GM12865 (cell line): ENCODE measurements around the gene CCNF.
"Not testable (repeated sequence)": the region's sequence is repeated elsewhere in the genome, so short reads cannot be mapped to it uniquely, and the experiment has no call there.

Experiments
- DNase-seq: peaks from one replicate; pipeline ENCODE4 v3.0.0; 2010; ENCODE audit warnings: low read depth
- H3K4me3 ChIP-seq: 2 replicates; pipeline ENCODE4 v1.5.1; 2011; ENCODE audit warnings: mild to moderate bottlenecking, low read depth, low read length, control low read depth
- TF ChIP-seq, protein P1 (sequence below): IDR thresholded peaks from 2 replicates; pipeline ENCODE4 v1.5.1; 2011; ENCODE audit warnings: low read length, control low read depth, low read depth, inconsistent platforms; ENCODE audit not compliant: insufficient read depth; ENCODE audit errors: missing control alignments

CCNF gene, protein sequence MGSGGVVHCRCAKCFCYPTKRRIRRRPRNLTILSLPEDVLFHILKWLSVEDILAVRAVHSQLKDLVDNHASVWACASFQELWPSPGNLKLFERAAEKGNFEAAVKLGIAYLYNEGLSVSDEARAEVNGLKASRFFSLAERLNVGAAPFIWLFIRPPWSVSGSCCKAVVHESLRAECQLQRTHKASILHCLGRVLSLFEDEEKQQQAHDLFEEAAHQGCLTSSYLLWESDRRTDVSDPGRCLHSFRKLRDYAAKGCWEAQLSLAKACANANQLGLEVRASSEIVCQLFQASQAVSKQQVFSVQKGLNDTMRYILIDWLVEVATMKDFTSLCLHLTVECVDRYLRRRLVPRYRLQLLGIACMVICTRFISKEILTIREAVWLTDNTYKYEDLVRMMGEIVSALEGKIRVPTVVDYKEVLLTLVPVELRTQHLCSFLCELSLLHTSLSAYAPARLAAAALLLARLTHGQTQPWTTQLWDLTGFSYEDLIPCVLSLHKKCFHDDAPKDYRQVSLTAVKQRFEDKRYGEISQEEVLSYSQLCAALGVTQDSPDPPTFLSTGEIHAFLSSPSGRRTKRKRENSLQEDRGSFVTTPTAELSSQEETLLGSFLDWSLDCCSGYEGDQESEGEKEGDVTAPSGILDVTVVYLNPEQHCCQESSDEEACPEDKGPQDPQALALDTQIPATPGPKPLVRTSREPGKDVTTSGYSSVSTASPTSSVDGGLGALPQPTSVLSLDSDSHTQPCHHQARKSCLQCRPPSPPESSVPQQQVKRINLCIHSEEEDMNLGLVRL

DNA sequence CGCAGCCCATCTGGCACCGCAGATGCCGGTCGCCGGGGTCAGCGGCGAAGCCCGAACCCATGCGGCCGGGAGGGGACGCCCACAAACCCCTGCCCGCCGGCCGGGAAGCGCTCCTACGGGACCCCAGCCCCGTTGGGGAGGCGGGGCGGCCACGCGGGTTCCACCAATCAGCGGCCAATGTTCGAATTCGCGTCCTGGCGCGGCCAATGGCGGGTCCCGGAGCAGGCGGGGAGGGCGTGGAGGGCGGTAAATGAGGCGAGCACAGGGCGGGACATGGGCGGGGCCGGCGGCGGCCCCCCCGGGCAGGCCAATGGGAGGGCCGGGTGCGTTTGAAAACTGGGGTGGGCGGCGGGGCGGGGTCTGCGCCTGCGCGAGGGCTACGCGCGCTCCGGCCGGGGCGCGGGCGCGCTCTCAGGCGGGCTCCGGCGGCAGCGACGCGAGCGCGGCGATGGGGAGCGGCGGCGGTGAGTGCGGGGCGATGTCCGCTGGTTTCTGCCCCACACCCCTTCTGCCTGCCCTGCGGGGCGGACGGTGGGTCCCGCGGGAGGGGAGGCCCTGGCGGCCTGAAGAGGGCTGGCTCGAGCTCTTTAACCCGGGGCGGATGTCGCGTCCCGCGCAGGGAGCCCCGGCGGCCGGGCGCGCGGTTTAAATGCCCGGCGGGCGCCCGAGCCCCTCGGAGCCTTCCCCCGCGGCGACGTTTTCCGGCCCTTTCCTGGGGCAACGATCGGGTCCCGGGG, at the start of gene CCNF:
TSS of gene CCNF (plus strand) at position 414 of the 737 bp plus-strand sequence. CDS start at position 449, 35 bp downstream.
- peak within 1 kb of the TSS; percentile 82 for H3K4me3 ChIP-seq
- DNase-seq = peak; percentile 97
- TF ChIP-seq, protein P1, sequence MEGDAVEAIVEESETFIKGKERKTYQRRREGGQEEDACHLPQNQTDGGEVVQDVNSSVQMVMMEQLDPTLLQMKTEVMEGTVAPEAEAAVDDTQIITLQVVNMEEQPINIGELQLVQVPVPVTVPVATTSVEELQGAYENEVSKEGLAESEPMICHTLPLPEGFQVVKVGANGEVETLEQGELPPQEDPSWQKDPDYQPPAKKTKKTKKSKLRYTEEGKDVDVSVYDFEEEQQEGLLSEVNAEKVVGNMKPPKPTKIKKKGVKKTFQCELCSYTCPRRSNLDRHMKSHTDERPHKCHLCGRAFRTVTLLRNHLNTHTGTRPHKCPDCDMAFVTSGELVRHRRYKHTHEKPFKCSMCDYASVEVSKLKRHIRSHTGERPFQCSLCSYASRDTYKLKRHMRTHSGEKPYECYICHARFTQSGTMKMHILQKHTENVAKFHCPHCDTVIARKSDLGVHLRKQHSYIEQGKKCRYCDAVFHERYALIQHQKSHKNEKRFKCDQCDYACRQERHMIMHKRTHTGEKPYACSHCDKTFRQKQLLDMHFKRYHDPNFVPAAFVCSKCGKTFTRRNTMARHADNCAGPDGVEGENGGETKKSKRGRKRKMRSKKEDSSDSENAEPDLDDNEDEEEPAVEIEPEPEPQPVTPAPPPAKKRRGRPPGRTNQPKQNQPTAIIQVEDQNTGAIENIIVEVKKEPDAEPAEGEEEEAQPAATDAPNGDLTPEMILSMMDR = no peak

DNA sequence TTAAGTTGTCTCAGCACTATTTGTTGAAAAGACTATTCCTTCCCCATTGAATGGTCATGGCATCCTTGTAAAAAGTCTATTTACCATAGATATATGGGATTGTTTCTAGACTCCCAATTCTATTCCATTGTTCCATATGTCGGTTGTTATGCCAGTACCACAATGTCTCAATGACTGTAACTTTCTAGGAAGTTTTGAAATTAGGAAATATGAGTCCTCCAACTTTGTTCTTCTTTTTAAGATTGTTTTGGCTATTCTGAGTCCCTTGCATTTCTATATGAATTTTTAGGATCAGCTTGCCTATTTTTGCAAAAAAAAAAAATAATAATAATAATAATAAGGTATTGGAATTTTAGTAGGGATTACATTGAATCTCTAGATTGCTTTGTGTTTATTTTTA, 45.7 kb upstream of the CCNF start:
- DNase-seq = no peak
- no peak overlapping the region for H3K4me3 ChIP-seq
- TF ChIP-seq, protein P1 = no peak

DNA sequence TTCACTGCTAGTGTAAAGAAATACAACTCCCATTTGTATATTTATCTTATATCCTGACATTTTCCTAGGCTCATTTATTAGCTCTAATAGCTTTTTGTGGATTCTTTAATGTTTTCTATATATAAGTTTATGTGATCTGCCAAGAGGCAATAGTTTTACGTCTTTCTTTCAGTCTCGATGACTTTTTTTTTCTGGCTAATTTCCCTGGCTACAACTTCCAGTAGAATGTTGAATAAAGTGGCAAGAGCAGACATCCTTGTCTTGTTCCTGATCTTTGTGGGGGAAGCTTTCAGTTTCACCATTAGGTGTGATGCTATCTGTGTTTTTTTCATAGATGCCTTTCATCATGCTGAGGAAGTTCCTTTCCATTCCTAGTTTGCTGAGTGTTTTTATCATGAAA, 44.8 kb upstream of the CCNF start:
- no peak for DNase-seq
- H3K4me3 ChIP-seq = no peak overlapping the region
- TF ChIP-seq, protein P1 = no peak

DNA sequence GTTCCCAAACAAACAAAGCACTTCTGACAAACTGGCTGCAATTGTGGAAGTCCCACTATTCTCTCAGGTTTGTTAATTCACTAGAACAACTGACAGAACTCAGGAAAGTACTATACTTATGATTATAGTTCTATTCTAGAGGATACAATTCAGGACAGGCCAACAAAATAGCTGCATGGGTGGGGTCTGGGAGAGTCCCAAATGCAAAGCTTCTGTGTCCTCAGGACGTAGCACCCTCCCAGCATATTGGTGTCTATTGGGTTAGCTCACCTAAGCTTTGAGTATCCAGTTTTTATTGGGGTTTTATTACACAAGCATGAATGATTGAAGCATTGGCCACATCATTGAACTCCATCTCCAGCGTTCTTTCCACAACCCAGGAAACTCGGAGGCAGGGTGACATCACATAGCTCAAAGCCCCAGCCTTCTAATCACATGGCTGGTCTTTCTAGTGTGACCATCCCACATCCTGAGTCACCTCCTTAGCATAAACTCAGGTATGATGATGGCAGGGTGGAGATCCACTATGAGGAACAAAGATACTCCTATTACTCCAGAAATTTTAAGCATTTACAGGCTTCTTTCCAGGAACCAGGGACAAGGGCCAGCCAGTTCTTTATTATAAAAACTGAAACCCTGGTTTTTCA, 43.9 kb upstream of the CCNF start:
- TF ChIP-seq, protein P1 = no peak
- no peak overlapping the region for H3K4me3 ChIP-seq
- no peak for DNase-seq

DNA sequence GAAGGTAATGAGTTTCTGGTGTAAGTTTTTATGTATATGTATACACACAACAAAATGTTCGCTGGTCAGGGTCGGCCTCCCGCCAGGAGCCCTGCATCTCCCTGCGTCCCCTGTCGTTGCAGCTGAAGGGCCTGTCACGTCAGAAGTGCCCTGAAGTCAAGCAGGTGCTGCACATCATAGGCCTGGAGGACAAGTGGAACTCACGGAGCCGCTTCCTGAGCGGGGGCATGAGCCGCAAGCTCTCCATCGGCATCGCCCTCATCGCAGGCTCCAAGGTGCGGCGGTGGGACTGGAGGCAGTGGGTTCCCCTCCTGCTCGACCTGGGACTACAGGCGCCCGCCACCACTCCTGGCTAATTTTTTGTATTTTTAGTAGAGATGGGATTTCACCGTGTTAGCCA, 43.3 kb upstream of the CCNF start:
- DNase-seq, H3K4me3 ChIP-seq: not testable (repeated sequence)

DNA sequence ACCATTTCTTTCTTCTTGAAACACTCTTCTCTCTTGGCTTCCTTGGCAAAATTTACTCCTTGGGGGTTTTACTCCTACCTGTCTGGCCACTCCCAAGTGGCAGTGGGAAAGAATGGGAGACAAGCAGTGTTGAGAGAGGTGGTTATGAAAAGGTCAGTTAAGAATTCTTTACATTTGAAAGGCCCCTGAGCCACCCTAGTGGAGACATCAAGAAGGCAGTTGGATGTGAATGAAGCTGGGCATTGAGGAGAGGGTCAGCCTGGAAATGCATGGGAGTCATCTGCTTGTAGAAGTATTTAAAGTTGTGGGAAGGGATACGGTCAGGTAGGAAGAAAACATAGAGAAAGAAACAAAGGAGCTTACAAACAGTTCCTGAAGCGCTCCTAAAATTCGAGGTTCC, 42.3 kb upstream of the CCNF start:
- DNase-seq = no peak
- no peak overlapping the region for H3K4me3 ChIP-seq
- TF ChIP-seq, protein P1 = peak; percentile 10
